NCI-H1436 (cell line): ENCODE results near the gene EIF5A.
"Not testable (repeated sequence)": the region's sequence is repeated elsewhere in the genome, so short reads cannot be mapped to it uniquely, and the experiment has no call there.

Source experiments
- DNase-seq: peaks from one replicate; lab custom pipeline; 2025; lab: John Stamatoyannopoulos, UW

The EIF5A gene

GRCh38 chr17:7332600-7333069, 25.2 kb downstream of the EIF5A start:
- not testable (repeated sequence) for DNase-seq

- no peak for DNase-seq
Measured at GRCh38 chr17:7334938-7335538, 27.6 kb downstream of the EIF5A start.

GRCh38 chr17:7335765-7336164, 28.3 kb downstream of the EIF5A start:
- DNase-seq: not testable (repeated sequence)

GRCh38 chr17:7336240-7337175, 29.1 kb downstream of the EIF5A start, which contains the start of gene ACAP1:
Gene ACAP1 (plus strand): TSS chr17:7336529. CDS start chr17:7336735, 206 bp downstream.
- DNase-seq: no peak

GRCh38 chr17:7337600-7337999, 30.2 kb downstream of the EIF5A start:
- not testable (repeated sequence) for DNase-seq

GRCh38 chr17:7340179-7340578, 32.8 kb downstream of the EIF5A start:
- no peak for DNase-seq

GRCh38 chr17:7341842-7342241, 34.4 kb downstream of the EIF5A start:
- DNase-seq: no peak

GRCh38 chr17:7343250-7343649, 35.8 kb downstream of the EIF5A start:
- DNase-seq: no peak

- DNase-seq: no peak
Measured at GRCh38 chr17:7346761-7347614, 39.6 kb downstream of the EIF5A start.

- DNase-seq: no peak
Measured at GRCh38 chr17:7347630-7348477, 40.4 kb downstream of the EIF5A start.

- DNase-seq: no peak
Measured at GRCh38 chr17:7348478-7349242, 41.2 kb downstream of the EIF5A start.

GRCh38 chr17:7351665-7352502, 44.5 kb downstream of the EIF5A start, which contains the start of gene KCTD11:
Gene KCTD11 (plus strand): TSS chr17:7352162.
- DNase-seq: no peak

GRCh38 chr17:7352503-7352889, 45.1 kb downstream of the EIF5A start:
- DNase-seq: no peak

GRCh38 chr17:7352910-7353635, 45.6 kb downstream of the EIF5A start:
- no peak for DNase-seq

- no peak for DNase-seq
Measured at GRCh38 chr17:7354262-7354843, 46.9 kb downstream of the EIF5A start.

- no peak for DNase-seq
Measured at GRCh38 chr17:7355053-7355452, 47.6 kb downstream of the EIF5A start, which contains the start of gene TMEM95. Gene TMEM95 (plus strand): TSS chr17:7355156. CDS start chr17:7355205, 49 bp downstream.

- DNase-seq: no peak
Measured at GRCh38 chr17:7355573-7355972, 48.1 kb downstream of the EIF5A start.

GRCh38 chr17:7356072-7356549, 48.7 kb downstream of the EIF5A start:
- peak; percentile 59 for DNase-seq
